AG04449 (cell line): ENCODE results near the gene PPP1R14B.

ENCODE experiments used
- CTCF ChIA-PET: fragments of 350-600 bp; formaldehyde crosslinking; extraction: SDS; loops from one replicate; lab custom pipeline; 2021; ENCODE audit warnings: antibody characterized with exemption; lab: Yijun Ruan, JAX
- POLR2A ChIA-PET: fragments of 400-600, 350-600 bp; formaldehyde crosslinking; extraction: SDS; loops from one replicate; lab custom pipeline; 2020; ENCODE audit warnings: antibody characterized with exemption, inconsistent platforms; lab: Yijun Ruan, JAX
- DNase-seq: peaks from one replicate; pipeline ENCODE4 v3.0.0-alpha.2; 2010; ENCODE audit warnings: low read depth, low spot score
- H3K4me3 ChIP-seq: 2 replicates; pipeline ENCODE4 v1.5.1; 2011; ENCODE audit warnings: low read depth, mild to moderate bottlenecking, control low read depth, low read length
- TF ChIP-seq, protein P1 (sequence below): IDR thresholded peaks from one replicate; pipeline ENCODE4 v1.5.1; 2011; ENCODE audit warnings: mild to moderate bottlenecking, moderate library complexity, low read length, control low read depth, inconsistent platforms; ENCODE audit not compliant: insufficient read depth; ENCODE audit errors: missing control alignments

Gene PPP1R14B

DNA sequence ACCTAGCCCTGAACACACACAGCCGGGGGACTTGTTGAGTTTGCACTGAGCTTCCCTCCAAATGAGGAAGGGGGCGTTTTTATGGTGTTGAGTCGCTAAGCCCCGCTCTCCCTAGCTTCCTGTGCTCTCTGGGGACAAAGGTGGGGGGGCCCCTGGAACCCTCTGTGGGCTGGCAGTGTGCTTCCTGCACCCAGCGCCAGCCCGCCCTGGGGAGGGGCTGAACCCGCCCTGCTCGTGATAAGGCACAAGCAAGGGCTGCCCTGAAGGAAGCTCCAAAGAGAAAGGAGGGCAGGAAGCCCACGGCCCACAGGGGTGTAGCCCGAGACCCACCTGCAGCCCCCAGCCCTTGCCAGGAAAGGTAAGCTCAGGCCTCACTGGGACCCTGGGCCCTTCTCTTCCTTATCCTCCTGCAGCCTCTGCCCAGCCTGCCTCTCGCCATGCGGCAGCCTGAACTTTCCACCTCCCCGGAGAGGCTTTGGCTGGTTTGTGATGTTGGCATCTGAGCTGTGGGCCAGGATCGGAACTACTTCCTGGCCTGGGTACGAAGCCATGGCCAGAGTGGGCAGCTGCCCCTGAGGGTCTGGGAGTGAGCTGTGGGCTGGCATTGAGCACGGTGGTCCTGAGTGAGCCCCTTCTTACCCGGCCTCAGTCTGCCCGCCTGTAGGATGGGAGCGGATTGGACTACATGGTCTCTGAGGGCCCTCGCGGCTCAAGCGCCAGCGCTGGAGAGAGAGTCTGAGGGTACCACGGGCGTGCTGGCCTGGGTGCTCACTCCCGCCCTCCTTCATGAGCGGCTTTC lies 40.1 kb downstream of the PPP1R14B start, which contains the start of gene FERMT3:
Gene FERMT3 (plus strand): TSS at position 265 of the 799 bp plus-strand sequence. CDS start 644 bp downstream, outside the sequence.
- no peak within 1 kb of the TSS; the same call in 1 of the 2 replicates for H3K4me3 ChIP-seq
- TF ChIP-seq, protein P1, sequence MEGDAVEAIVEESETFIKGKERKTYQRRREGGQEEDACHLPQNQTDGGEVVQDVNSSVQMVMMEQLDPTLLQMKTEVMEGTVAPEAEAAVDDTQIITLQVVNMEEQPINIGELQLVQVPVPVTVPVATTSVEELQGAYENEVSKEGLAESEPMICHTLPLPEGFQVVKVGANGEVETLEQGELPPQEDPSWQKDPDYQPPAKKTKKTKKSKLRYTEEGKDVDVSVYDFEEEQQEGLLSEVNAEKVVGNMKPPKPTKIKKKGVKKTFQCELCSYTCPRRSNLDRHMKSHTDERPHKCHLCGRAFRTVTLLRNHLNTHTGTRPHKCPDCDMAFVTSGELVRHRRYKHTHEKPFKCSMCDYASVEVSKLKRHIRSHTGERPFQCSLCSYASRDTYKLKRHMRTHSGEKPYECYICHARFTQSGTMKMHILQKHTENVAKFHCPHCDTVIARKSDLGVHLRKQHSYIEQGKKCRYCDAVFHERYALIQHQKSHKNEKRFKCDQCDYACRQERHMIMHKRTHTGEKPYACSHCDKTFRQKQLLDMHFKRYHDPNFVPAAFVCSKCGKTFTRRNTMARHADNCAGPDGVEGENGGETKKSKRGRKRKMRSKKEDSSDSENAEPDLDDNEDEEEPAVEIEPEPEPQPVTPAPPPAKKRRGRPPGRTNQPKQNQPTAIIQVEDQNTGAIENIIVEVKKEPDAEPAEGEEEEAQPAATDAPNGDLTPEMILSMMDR, result no peak
- ChIA-PET CTCF (interaction anchor here (0.7 to 11.7 kb wide), 16 partner anchors 10 to 148 kb away, joined by 3 to 305 read pairs (median 4); partner anchors contain the start of genes CATSPERZ, ESRRA, NUDT22 and PLCB3), POLR2A (interaction anchor here (0.7 to 1.8 kb wide), 6 partner anchors 8 to 111 kb away, joined by 3 to 6 read pairs (median 4); partner anchors contain the start of genes PLCB3, PRDX5 and TRMT112)
- no peak for DNase-seq

DNA sequence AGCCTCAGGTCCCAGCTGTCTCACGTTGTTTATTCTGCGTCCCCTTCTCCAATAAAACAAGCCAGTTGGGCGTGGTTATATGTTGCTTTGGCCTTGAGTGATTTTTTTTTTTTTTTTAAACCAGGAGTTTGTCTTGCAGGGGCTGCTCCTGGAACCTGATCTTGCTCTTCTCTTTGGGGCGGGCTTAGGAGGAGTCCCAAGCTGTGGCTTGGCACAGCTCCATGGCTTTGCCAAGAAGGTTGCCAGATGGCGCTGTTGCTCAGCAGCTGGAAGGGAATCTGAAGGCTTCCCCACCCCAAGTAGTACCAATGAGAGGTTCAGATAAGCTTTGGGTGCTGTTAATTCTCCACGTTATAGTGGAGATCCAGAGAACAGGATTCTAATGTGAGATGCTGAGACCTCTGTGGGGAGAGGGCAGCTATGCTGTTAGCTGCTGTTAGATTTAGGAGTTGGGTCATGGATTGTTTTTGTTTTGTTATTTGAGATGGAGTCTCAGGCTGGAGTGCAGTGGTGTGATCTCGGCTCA lies 42.2 kb downstream of the PPP1R14B start:
- H3K4me3 ChIP-seq, result no peak overlapping the region
- TF ChIP-seq, protein P1, result peak; percentile 83
- DNase-seq, result peak; percentile 74
- ChIA-PET CTCF (interaction anchor here (0.8 to 11.7 kb wide), 23 partner anchors 8 to 367 kb away, joined by 3 to 305 read pairs (median 6); partner anchors contain the start of genes CATSPERZ, DNAJC4, ESRRA and FKBP2), POLR2A (interaction anchor here (0.6 to 1.6 kb wide), 7 partner anchors 9 to 96 kb away, joined by 3 to 10 read pairs (median 5); partner anchors contain the start of genes CATSPERZ, FKBP2 and STIP1)

DNA sequence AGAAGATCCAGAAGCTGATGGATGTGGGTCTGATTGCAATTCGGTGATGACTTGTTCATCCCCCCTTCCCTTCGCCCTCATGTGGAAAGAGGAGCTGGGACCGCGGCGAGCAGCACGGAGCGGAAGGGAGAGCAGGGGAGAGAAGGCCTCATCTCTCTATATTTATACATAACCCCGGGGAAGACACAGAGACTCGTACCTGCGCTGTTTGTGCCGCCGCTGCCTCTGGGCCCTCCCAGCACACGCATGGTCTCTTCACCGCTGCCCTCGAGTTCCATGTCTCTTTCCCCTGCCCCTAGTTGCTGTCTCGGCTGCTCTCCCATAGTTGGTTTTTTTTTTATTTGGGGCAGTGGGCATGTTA lies 42.7 kb downstream of the PPP1R14B start:
- H3K4me3 ChIP-seq, result no peak overlapping the region
- ChIA-PET POLR2A (interaction anchor here (1.2 to 1.6 kb wide), 5 partner anchors 10 to 97 kb away, joined by 3 to 10 read pairs (median 5); partner anchors contain the start of genes CATSPERZ, FKBP2 and STIP1), CTCF (interaction anchor here (0.8 to 11.7 kb wide), 22 partner anchors 8 to 367 kb away, joined by 3 to 305 read pairs (median 7); partner anchors contain the start of genes CATSPERZ, DNAJC4, ESRRA and FKBP2)
- no peak for DNase-seq
- TF ChIP-seq, protein P1, result no peak

DNA sequence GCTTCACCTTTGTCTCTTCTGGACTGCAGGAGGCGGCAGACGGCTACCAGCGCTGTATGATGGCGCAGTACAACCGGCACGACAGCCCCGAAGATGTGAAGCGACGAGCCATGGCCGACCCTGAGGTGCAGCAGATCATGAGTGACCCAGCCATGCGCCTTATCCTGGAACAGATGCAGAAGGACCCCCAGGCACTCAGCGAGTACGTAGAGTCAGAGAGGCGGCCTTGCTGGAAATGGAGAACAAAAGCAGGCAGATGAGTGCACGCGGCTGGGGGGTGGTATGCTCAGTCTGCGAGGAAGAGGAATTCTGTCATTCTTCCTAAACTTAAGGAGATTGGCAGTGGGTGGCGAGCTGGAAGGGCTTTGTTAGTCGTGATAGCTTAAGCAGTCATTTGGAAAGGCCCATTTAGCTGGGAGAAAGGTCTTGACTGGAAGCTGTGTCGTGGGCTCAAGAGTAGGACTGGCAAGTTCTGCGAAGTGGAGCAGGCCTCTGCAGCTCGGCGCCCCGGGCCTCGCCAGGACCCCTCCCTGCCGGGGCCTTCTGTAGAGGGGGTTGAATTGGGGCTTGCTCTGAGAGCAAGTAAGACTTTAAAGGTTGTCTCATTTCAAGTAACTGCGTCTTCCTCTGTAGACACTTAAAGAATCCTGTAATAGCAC lies 43.2 kb downstream of the PPP1R14B start:
- POLR2A ChIA-PET, result interaction anchor here (1.2 to 1.6 kb wide), 4 partner anchors 18 to 97 kb away, joined by 3 to 10 read pairs (median 6); partner anchors contain the start of genes CATSPERZ, FKBP2 and STIP1
- TF ChIP-seq, protein P1, result no peak

DNA sequence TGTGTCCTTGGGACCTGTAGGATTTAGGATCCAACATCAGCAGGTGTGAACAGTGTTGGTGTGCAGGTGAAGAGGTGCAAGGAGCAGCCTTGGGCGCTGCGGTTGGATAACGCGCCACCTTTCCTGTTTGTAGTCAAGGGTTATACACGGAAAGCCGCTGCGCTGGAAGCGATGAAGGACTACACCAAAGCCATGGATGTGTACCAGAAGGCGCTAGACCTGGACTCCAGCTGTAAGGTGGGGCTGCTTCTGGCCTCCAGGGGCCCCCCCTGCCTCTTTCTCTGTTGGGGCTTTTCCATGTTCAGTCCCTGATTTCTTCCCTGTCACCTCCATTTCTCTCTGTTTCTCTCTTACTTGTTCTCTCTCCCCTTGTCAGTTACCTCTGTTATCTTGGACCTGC lies 43.8 kb downstream of the PPP1R14B start:
- CTCF ChIA-PET, result interaction anchor here (1.1 to 11.7 kb wide), 7 partner anchors 13 to 203 kb away, joined by 3 to 305 read pairs (median 86); partner anchors contain the start of genes CATSPERZ, DNAJC4, ESRRA and PLCB3
- H3K4me3 ChIP-seq, result no peak overlapping the region
- POLR2A ChIA-PET, result interaction anchor here (1.5 kb wide), 1 partner anchor 43 kb away, joined by 7 read pairs; no protein-coding TSS in a partner anchor
- DNase-seq, result no peak
- TF ChIP-seq, protein P1, result no peak

More for the DNA sequence above, 43.2 kb downstream of the PPP1R14B start:
- no peak overlapping the region for H3K4me3 ChIP-seq
- CTCF ChIA-PET, result interaction anchor here (1.2 to 11.7 kb wide), 15 partner anchors 7 to 151 kb away, joined by 4 to 305 read pairs (median 15); partner anchors contain the start of genes CATSPERZ, DNAJC4, ESRRA and NUDT22
- no peak for DNase-seq
